WTC11 (cell line): Measurements from ENCODE around the gene SORL1. TPM values are rescaled to one million over a fixed set of nuclear protein-coding genes. Genes with fewer than 3 reads are reported as not detected.
"Not testable (repeated sequence)": the region's sequence is repeated elsewhere in the genome, so short reads cannot be mapped to it uniquely, and the experiment has no call there.

Experiments
- ATAC-seq: fragments of 200-7000 bp; cut with Tn5 transposase; 2 replicates; pipeline ENCODE4 v1.10.0; 2021; ENCODE audit warnings: mild to moderate bottlenecking, moderate library complexity
- CTCF ChIA-PET: fragments of 300-600 bp; sonication (Branson Sonifier 250); formaldehyde crosslinking; loops from one replicate; lab custom pipeline; 2021; ENCODE audit warnings: antibody characterized with exemption; lab: Charles Lee
- POLR2A ChIA-PET: fragments of 350-600 bp; sonication (Branson Sonifier 250); formaldehyde crosslinking; loops from one replicate; lab custom pipeline; 2021; ENCODE audit warnings: antibody characterized with exemption; lab: Charles Lee
- DNase-seq: peaks from one replicate; pipeline ENCODE4 v3.0.0; 2021; ENCODE audit warnings: low spot score
- H3K27ac Mint-ChIP-seq: 2 replicates; pipeline ENCODE4 v1.8.0; 2021; ENCODE audit warnings: mixed read lengths
- H3K27me3 Mint-ChIP-seq: 2 replicates; pipeline ENCODE4 v1.8.0; 2021; ENCODE audit warnings: low read depth, mild to moderate bottlenecking, moderate library complexity, mixed read lengths
- H3K36me3 Mint-ChIP-seq: 2 replicates; pipeline ENCODE4 v1.8.0; 2021; ENCODE audit warnings: mixed read lengths
- H3K4me1 Mint-ChIP-seq: 2 replicates; pipeline ENCODE4 v1.8.0; 2022; ENCODE audit warnings: mixed read lengths
- H3K4me3 Mint-ChIP-seq: 2 replicates; pipeline ENCODE4 v1.8.0; 2021; ENCODE audit warnings: mild to moderate bottlenecking, moderate library complexity, mixed read lengths
- H3K9me3 Mint-ChIP-seq: 2 replicates; pipeline ENCODE4 v1.8.0; 2021; ENCODE audit warnings: mixed read lengths
- ATF1 ChIP-seq: sonication (generic); formaldehyde crosslinking; IDR thresholded peaks from 2 replicates; pipeline ENCODE4 v1.8.1; 2023; ENCODE audit warnings: mild to moderate bottlenecking, moderate library complexity, missing genetic modification reagents
- FOXK1 ChIP-seq: sonication (generic); formaldehyde crosslinking; IDR thresholded peaks from 2 replicates; pipeline ENCODE4 v1.8.0; 2022; ENCODE audit warnings: mild to moderate bottlenecking, moderate library complexity, missing genetic modification reagents
- FOXP1 ChIP-seq: sonication (generic); formaldehyde crosslinking; IDR thresholded peaks from 2 replicates; pipeline ENCODE4 v1.8.0; 2022; ENCODE audit warnings: missing genetic modification reagents, mild to moderate bottlenecking, moderate library complexity, borderline replicate concordance
- MYBL2 ChIP-seq: sonication (generic); formaldehyde crosslinking; IDR thresholded peaks from 2 replicates; pipeline ENCODE4 v1.8.1; 2023; ENCODE audit warnings: mild to moderate bottlenecking, moderate library complexity, missing genetic modification reagents
- PRDM15 ChIP-seq: sonication (generic); formaldehyde crosslinking; IDR thresholded peaks from 2 replicates; pipeline ENCODE4 v1.8.0; 2022; ENCODE audit warnings: missing genetic modification reagents
- TEAD4 ChIP-seq: sonication (generic); formaldehyde crosslinking; IDR thresholded peaks from 2 replicates; pipeline ENCODE4 v1.8.0; 2022; ENCODE audit warnings: mild to moderate bottlenecking, missing genetic modification reagents
- TP53 ChIP-seq: sonication (generic); formaldehyde crosslinking; IDR thresholded peaks from 2 replicates; pipeline ENCODE4 v1.8.1; 2023; ENCODE audit warnings: mild to moderate bottlenecking, missing genetic modification reagents
- USF1 ChIP-seq: sonication (generic); formaldehyde crosslinking; IDR thresholded peaks from 2 replicates; pipeline ENCODE4 v1.8.0; 2022; ENCODE audit warnings: mild to moderate bottlenecking, missing genetic modification reagents
- ZBTB43 ChIP-seq: sonication (generic); formaldehyde crosslinking; IDR thresholded peaks from 2 replicates; pipeline ENCODE4 v1.8.1; 2023; ENCODE audit warnings: mild to moderate bottlenecking, missing genetic modification reagents
- ZNF317 ChIP-seq: sonication (generic); formaldehyde crosslinking; IDR thresholded peaks from 2 replicates; pipeline ENCODE4 v1.8.1; 2023; ENCODE audit warnings: low read depth, mild to moderate bottlenecking, moderate library complexity, missing genetic modification reagents, borderline replicate concordance
- ZNF416 ChIP-seq: fragments of 250-450 bp; sonication (Bioruptor Pico); IDR thresholded peaks from 2 replicates; pipeline ENCODE4 v1.9.0; 2021; ENCODE audit warnings: mild to moderate bottlenecking, inconsistent platforms
- total RNA-seq: library from RNA; stranded (reverse); gene quantifications from 3 replicates; pipeline ENCODE4 v1.2.3, GENCODE V29; 2021
- TF ChIP-seq, protein P1 (sequence below): sonication (generic); formaldehyde crosslinking; IDR thresholded peaks from 2 replicates; pipeline ENCODE4 v1.8.0; 2023; ENCODE audit warnings: mild to moderate bottlenecking, missing genetic modification reagents
- TF ChIP-seq, protein P2 (sequence below): sonication (generic); formaldehyde crosslinking; IDR thresholded peaks from 2 replicates; pipeline ENCODE4 v1.8.1; 2022; ENCODE audit warnings: mild to moderate bottlenecking, missing genetic modification reagents, moderate library complexity, borderline replicate concordance
- TF ChIP-seq, protein P3 (sequence below): sonication (generic); formaldehyde crosslinking; IDR thresholded peaks from 2 replicates; pipeline ENCODE4 v1.8.0; 2022; ENCODE audit warnings: mild to moderate bottlenecking, missing genetic modification reagents

Gene SORL1
- total RNA-seq, 1 experiment from 2014 or later = 87.1 TPM

DNA sequence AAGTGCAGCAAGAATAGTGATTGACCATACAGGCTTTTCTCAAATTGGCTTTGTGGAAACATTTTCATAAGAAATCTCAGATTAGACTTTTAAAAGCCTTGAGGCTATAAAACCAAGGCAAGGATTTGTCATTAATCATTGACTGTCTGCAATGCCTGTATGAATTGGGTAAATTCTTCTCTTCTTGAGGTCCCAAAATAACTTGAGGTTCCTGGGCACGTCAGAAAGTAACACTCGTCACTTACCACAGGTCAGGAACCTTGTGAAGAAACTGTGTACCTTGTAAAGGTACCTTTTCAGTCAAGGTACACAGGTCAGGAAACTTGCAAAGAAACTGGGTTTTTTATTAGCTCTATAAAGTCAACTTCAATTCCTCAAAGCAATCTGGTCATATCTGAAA lies 43.3 kb upstream of the SORL1 start:
- TF ChIP-seq, protein P1, sequence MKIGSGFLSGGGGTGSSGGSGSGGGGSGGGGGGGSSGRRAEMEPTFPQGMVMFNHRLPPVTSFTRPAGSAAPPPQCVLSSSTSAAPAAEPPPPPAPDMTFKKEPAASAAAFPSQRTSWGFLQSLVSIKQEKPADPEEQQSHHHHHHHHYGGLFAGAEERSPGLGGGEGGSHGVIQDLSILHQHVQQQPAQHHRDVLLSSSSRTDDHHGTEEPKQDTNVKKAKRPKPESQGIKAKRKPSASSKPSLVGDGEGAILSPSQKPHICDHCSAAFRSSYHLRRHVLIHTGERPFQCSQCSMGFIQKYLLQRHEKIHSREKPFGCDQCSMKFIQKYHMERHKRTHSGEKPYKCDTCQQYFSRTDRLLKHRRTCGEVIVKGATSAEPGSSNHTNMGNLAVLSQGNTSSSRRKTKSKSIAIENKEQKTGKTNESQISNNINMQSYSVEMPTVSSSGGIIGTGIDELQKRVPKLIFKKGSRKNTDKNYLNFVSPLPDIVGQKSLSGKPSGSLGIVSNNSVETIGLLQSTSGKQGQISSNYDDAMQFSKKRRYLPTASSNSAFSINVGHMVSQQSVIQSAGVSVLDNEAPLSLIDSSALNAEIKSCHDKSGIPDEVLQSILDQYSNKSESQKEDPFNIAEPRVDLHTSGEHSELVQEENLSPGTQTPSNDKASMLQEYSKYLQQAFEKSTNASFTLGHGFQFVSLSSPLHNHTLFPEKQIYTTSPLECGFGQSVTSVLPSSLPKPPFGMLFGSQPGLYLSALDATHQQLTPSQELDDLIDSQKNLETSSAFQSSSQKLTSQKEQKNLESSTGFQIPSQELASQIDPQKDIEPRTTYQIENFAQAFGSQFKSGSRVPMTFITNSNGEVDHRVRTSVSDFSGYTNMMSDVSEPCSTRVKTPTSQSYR (CRISPR knock-in tag) = no peak
- TF ChIP-seq TP53 (CRISPR knock-in tag) (no peak), PRDM15 (CRISPR knock-in tag) (no peak), TEAD4 (no peak), USF1 (no peak)
- TF ChIP-seq, protein P2, sequence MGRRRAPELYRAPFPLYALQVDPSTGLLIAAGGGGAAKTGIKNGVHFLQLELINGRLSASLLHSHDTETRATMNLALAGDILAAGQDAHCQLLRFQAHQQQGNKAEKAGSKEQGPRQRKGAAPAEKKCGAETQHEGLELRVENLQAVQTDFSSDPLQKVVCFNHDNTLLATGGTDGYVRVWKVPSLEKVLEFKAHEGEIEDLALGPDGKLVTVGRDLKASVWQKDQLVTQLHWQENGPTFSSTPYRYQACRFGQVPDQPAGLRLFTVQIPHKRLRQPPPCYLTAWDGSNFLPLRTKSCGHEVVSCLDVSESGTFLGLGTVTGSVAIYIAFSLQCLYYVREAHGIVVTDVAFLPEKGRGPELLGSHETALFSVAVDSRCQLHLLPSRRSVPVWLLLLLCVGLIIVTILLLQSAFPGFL (CRISPR knock-in tag) = no peak
- Mint-ChIP-seq H3K27me3 (no peaks in the 10 kb centered on the region), H3K9me3 (peaks cover 3% of the 10 kb centered on the region; the same call in 1 of the 2 replicates), H3K36me3 (peaks cover 6% of the 10 kb centered on the region), H3K4me3 (no peak overlapping the region), H3K4me1 (peaks cover 51% of the 10 kb centered on the region), H3K27ac (peak overlapping the region; percentile 63; the same call in 1 of the 2 replicates)
- CTCF ChIA-PET = interaction anchor here (0.6 kb wide), 1 partner anchor 65 kb away, joined by 3 read pairs; no protein-coding TSS in a partner anchor
- DNase-seq (no peak), ATAC-seq (no peak)
- POLR2A ChIA-PET = interaction anchor here (0.6 to 0.7 kb wide), 3 partner anchors 9 to 863 kb away, joined by 3 to 7 read pairs (median 3); no protein-coding TSS in a partner anchor

DNA sequence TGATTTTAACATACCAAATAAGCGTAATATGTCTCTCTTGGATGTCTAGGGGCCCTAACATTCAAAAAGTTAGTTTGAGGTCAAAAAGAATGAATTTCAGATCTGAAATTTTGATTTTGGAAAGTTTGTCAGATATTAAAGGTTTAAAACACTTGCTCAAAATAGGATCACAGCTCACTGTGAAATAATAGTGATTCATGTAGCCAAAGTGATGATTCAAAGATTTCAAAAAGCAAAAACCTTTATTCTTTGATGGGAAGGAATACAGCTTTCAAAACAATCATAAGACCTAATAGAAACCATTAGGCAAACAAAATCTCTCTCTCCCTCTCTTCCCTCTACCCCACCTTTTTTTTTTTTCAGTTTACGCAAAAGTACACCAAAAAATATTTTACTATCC lies 42.1 kb upstream of the SORL1 start:
- H3K9me3 Mint-ChIP-seq, H3K27ac Mint-ChIP-seq, CTCF ChIA-PET, H3K36me3 Mint-ChIP-seq, ATAC-seq, DNase-seq, H3K27me3 Mint-ChIP-seq, H3K4me3 Mint-ChIP-seq: not testable (repeated sequence)
- peaks cover 44% of the 10 kb centered on the region for H3K4me1 Mint-ChIP-seq
- POLR2A ChIA-PET = interaction anchor here (0.7 kb wide), 1 partner anchor 74 kb away, joined by 4 read pairs; no protein-coding TSS in a partner anchor

DNA sequence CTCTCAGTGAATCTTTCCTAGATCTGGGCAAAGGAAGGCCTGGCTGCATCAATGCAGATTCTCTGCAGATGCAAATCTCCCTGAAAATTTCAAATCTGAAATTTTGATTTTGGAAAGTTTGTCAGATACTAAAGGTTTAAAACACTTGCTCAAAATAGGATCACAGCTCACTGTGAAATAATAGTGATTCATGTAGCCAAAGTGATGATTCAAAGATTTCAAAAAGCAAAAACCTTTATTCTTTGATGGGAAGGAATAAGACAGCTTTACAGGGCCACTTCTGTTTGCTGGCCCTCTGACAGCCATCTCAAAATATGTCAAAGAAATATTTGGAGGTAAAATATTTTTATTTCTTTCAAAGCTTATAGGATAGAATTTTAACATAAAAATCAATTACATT lies 40.8 kb upstream of the SORL1 start:
- H3K4me1 Mint-ChIP-seq = peaks cover 33% of the 10 kb centered on the region
- H3K27me3 Mint-ChIP-seq, DNase-seq, H3K36me3 Mint-ChIP-seq, H3K4me3 Mint-ChIP-seq, H3K9me3 Mint-ChIP-seq, ATAC-seq, H3K27ac Mint-ChIP-seq, CTCF ChIA-PET, POLR2A ChIA-PET: not testable (repeated sequence)

DNA sequence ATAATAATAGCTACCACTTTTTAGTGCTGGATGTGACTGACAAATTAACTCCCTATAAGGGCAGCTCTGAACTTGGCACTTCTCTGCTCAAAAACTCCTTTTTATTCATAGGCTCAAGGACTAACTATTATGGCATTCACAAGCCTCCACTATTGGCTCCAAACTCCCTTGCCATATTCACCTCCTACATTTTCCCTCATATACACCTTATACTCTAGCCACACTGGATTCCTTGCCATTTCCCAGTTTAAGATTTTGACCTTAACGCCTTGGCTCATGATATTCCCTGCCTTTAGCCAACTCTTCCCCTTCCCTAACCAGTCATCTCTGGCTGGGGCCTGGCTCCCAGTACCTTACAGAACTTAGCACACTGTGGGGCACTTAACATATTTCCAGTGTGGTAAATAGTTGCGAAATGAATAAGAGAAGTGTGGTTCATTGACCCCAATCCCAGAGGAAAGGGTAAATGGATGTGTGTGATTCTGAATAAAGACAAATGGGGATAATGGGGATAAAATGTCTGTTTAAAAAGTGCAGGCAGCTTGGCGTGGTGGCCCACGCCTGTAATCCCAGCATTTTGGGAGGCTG lies 40.0 kb upstream of the SORL1 start:
- POLR2A ChIA-PET = no interaction called here
- H3K36me3 Mint-ChIP-seq = no peaks in the 10 kb centered on the region
- H3K4me3 Mint-ChIP-seq = no peak overlapping the region
- peaks cover 25% of the 10 kb centered on the region for H3K4me1 Mint-ChIP-seq
- ATAC-seq = no peak
- H3K27ac Mint-ChIP-seq = no peak overlapping the region
- CTCF ChIA-PET = no interaction called here
- no peak for DNase-seq
- H3K9me3 Mint-ChIP-seq = no peaks in the 10 kb centered on the region
- H3K27me3 Mint-ChIP-seq = no peaks in the 10 kb centered on the region
- TF ChIP-seq ZNF317 (CRISPR knock-in tag) (no peak), MYBL2 (CRISPR knock-in tag) (no peak), ZBTB43 (no peak), FOXP1 (CRISPR knock-in tag) (no peak), FOXK1 (no peak), ATF1 (CRISPR knock-in tag) (no peak), ZNF416 (no peak)
- TF ChIP-seq, protein P2 (CRISPR knock-in tag) = no peak
- TF ChIP-seq, protein P3, sequence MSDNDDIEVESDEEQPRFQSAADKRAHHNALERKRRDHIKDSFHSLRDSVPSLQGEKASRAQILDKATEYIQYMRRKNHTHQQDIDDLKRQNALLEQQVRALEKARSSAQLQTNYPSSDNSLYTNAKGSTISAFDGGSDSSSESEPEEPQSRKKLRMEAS (CRISPR knock-in tag) = no peak
